DOHH2 (cell line): ENCODE data around the gene C4orf50.

ENCODE experiments used
- H3F3A ChIP-seq: fragments of 200-600 bp; sonication (generic), shearing (Covaris generic); 2 replicates; pipeline ENCODE4 v1.6.0; 2016; ENCODE audit warnings: antibody characterized with exemption, mild to moderate bottlenecking; ENCODE audit not compliant: control insufficient read depth, insufficient read depth
- H3K27ac ChIP-seq: fragments of 200-600 bp; sonication (generic); 2 replicates; pipeline ENCODE4 v1.5.1; 2014; ENCODE audit warnings: low read depth, mild to moderate bottlenecking, low read length, moderate library complexity
- H3K27me3 ChIP-seq: fragments of 200-600 bp; sonication (generic); 2 replicates; pipeline ENCODE4 v1.6.1; 2014; ENCODE audit warnings: mild to moderate bottlenecking, low read length, mixed read lengths; ENCODE audit not compliant: control insufficient read depth
- H3K36me3 ChIP-seq: fragments of 200-600 bp; sonication (generic); 2 replicates; pipeline ENCODE4 v1.6.1; 2014; ENCODE audit warnings: mild to moderate bottlenecking, low read length, moderate library complexity, mixed read lengths; ENCODE audit not compliant: control insufficient read depth
- H3K4me1 ChIP-seq: fragments of 200-600 bp; sonication (generic); 2 replicates; pipeline ENCODE4 v1.6.1; 2014; ENCODE audit warnings: mild to moderate bottlenecking, low read length, mixed read lengths; ENCODE audit not compliant: control insufficient read depth
- H3K4me2 ChIP-seq: fragments of 200-600 bp; sonication (generic); 2 replicates; pipeline ENCODE4 v1.6.0; 2014; ENCODE audit warnings: mild to moderate bottlenecking, low read length, moderate library complexity
- H3K4me3 ChIP-seq: fragments of 200-600 bp; sonication (generic); 2 replicates; pipeline ENCODE4 v1.5.1; 2014; ENCODE audit warnings: mild to moderate bottlenecking, low read length, mixed read lengths
- H3K79me2 ChIP-seq: fragments of 200-600 bp; sonication (generic); 2 replicates; pipeline ENCODE4 v1.6.1; 2014; ENCODE audit warnings: mild to moderate bottlenecking, low read length, mixed read lengths; ENCODE audit not compliant: control insufficient read depth
- H3K9me2 ChIP-seq: fragments of 200-600 bp; sonication (generic); replicated peaks from 2 replicates; pipeline ENCODE4 v1.6.1; 2014; ENCODE audit warnings: mild to moderate bottlenecking, low read length, mixed read lengths; ENCODE audit not compliant: control insufficient read depth
- H3K9me3 ChIP-seq: fragments of 200-600 bp; sonication (generic); 2 replicates; pipeline ENCODE4 v1.6.1; 2014; ENCODE audit warnings: antibody characterized with exemption, low read length, mixed read lengths; ENCODE audit not compliant: control insufficient read depth, insufficient read depth
- H4K20me1 ChIP-seq: fragments of 200-600 bp; sonication (generic); 2 replicates; pipeline ENCODE4 v1.6.0; 2014; ENCODE audit warnings: low read depth, mild to moderate bottlenecking, antibody characterized with exemption, low read length, moderate library complexity; ENCODE audit not compliant: control insufficient read depth, insufficient read depth
- EZH2phosphoT487 ChIP-seq: fragments of 200-600 bp; sonication (generic); IDR thresholded peaks from 2 replicates; pipeline ENCODE4 v1.6.1; 2017; ENCODE audit warnings: borderline replicate concordance, mild to moderate bottlenecking, antibody characterized with exemption, low read length, moderate library complexity, mixed read lengths
- TF ChIP-seq, protein P1 (sequence below): fragments of 200-600 bp; sonication (generic); IDR thresholded peaks from one replicate; pipeline ENCODE4 v1.5.1; 2014; ENCODE audit warnings: antibody characterized with exemption, mild to moderate bottlenecking, low read depth, low read length; ENCODE audit not compliant: poor library complexity, severe bottlenecking

Gene C4orf50

DNA sequence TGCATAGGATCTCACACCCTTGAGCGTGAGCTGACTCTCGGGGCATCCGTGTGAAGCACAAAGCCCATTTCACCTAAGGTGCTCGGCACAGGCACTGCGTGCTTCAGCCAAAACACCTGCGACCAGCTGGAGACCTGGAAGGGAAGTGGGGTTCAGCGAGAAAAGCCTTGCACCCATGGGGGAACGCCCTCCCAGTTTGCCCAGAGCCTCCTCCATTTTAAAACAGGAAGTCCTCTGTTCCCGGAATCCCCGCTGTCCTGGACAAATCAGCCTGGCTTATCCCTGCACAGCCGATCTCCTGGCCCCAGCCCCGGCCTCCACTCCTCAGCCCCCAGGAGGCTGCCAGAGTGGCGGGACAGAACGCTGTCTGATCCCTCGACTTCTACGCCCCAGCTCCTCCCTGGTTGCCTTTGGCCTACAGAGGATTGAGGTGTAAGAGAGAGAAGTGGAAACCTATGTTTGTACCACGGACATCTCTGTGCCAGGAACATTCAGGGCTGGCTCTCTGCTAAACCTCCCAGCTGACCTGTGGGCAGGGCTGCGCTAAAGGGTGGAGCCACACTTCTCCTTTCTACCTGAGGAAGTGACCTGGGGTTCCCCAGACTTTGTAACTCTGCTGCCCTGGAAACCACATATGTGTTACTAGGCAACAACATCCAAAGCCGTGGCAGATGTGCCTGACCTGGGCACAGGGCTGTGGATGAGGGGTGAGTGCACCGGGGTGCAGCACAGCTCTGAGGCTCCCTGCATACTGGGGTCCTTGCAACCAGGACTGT, 3.8 kb upstream of the C4orf50 start:
- H3K4me3 ChIP-seq = no peak overlapping the region
- H3K4me2 ChIP-seq = no peak overlapping the region
- no peaks in the 10 kb centered on the region for H3K27me3 ChIP-seq
- no peaks in the 10 kb centered on the region for H4K20me1 ChIP-seq
- H3K9me2 ChIP-seq = no peaks in the 10 kb centered on the region
- H3K9me3 ChIP-seq = no peaks in the 10 kb centered on the region
- H3F3A ChIP-seq = no peaks in the 10 kb centered on the region
- H3K4me1 ChIP-seq = no peaks in the 10 kb centered on the region
- no peak overlapping the region for H3K27ac ChIP-seq
- no peaks in the 10 kb centered on the region for H3K79me2 ChIP-seq
- no peaks in the 10 kb centered on the region for H3K36me3 ChIP-seq
- no peak for TF ChIP-seq EZH2phosphoT487

DNA sequence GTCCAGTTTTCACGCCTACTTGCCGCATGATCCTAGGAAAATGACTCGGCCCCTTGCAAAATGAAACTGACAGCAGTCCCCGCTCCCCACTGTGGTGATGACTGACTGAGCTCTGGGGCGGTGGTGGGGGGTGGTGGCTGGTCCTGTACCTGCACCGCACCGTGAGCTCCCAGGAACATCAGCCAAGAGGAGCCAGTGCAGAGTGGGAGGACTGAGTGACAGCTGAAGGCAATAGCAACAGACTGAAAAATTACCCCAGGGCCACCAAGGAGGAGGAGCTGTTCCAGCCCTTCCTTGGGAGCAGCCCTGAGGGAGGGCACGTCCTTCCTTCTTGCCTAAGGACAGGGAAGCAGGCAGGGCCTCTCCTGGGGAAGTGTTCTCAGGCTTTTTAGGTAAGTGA, 2.4 kb upstream of the C4orf50 start:
- no peak for TF ChIP-seq EZH2phosphoT487
- TF ChIP-seq, protein P1, sequence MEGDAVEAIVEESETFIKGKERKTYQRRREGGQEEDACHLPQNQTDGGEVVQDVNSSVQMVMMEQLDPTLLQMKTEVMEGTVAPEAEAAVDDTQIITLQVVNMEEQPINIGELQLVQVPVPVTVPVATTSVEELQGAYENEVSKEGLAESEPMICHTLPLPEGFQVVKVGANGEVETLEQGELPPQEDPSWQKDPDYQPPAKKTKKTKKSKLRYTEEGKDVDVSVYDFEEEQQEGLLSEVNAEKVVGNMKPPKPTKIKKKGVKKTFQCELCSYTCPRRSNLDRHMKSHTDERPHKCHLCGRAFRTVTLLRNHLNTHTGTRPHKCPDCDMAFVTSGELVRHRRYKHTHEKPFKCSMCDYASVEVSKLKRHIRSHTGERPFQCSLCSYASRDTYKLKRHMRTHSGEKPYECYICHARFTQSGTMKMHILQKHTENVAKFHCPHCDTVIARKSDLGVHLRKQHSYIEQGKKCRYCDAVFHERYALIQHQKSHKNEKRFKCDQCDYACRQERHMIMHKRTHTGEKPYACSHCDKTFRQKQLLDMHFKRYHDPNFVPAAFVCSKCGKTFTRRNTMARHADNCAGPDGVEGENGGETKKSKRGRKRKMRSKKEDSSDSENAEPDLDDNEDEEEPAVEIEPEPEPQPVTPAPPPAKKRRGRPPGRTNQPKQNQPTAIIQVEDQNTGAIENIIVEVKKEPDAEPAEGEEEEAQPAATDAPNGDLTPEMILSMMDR = no peak
- H3K4me2 ChIP-seq = no peak overlapping the region

DNA sequence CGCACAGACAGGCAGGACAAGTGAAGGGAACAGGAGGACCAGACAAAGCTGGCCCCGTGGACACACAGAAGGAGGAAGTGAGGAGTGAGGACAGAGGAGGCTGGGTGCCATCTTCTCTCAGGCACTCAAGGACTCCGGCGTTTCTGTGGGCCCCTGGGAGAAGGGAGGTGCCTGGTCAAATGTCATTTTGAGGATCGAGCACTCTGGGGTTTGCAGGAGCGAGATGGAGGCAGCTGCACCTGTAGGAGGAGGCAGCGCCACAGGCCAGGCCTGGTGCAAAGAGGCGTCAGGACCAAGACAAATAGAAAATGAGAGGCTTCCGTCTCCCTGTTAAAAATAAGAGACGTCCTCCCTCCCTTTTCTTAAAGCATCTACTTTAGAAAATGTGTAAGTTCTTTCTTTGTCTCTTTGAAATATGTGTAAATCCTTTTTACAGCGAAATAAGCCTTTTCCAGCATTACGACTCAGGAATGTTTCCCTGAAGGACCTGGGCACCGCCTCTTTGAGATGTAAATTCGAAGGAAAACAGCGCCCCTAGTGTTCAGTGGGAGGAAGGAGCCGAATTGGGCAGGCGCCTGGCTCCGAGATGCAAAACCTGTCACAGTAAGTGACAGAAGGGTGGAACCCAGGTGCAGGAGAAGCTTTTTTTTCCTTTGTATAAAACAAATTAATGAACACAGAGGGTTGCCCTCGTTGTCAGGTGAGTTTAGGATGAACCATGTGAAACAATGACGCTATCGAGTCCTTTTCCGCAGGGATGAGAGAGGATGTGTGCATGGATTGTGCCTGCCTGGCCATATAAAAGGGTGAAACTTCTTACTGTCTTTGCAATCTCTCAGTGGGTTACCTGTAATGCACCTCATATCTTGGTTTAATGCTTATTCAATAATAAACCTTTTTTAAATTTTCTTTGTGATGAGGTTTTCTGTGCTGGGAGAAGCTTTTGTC, 1.4 kb upstream of the C4orf50 start:
- Histone ChIP-seq H3K4me2 (no peak overlapping the region), H3K27me3 (no peaks in the 10 kb centered on the region)

More for the DNA sequence above, 2.4 kb upstream of the C4orf50 start:
- no peaks in the 10 kb centered on the region for H4K20me1 ChIP-seq
- no peaks in the 10 kb centered on the region for H3K27me3 ChIP-seq
- no peaks in the 10 kb centered on the region for H3K4me1 ChIP-seq
- H3K27ac ChIP-seq = no peak overlapping the region
- H3K9me3 ChIP-seq = no peaks in the 10 kb centered on the region
- H3K79me2 ChIP-seq = no peaks in the 10 kb centered on the region
- no peaks in the 10 kb centered on the region for H3K9me2 ChIP-seq
- H3F3A ChIP-seq = no peaks in the 10 kb centered on the region
- H3K4me3 ChIP-seq = no peak overlapping the region
- no peaks in the 10 kb centered on the region for H3K36me3 ChIP-seq

More for the DNA sequence above, 1.4 kb upstream of the C4orf50 start:
- TF ChIP-seq, protein P1 = peak; percentile 89
- TF ChIP-seq EZH2phosphoT487 = no peak
- H3F3A ChIP-seq = no peaks in the 10 kb centered on the region
- H3K4me1 ChIP-seq = no peaks in the 10 kb centered on the region
- H3K36me3 ChIP-seq = no peaks in the 10 kb centered on the region
- no peaks in the 10 kb centered on the region for H4K20me1 ChIP-seq
- no peaks in the 10 kb centered on the region for H3K9me2 ChIP-seq
- no peaks in the 10 kb centered on the region for H3K9me3 ChIP-seq
- no peaks in the 10 kb centered on the region for H3K79me2 ChIP-seq
- H3K4me3 ChIP-seq = no peak overlapping the region
- no peak overlapping the region for H3K27ac ChIP-seq
